Erythroblast (primary cell): Measurements from ENCODE around the gene TSPAN2.

Experiments used
- GATA1 ChIP-seq: IDR thresholded peaks from 2 replicates; pipeline ENCODE4 v1.6.1; 2011; ENCODE audit warnings: low read depth, mild to moderate bottlenecking, control low read depth, low read length, moderate library complexity
- POLR2A ChIP-seq: IDR thresholded peaks from 2 replicates; pipeline ENCODE4 v1.6.1; 2011; ENCODE audit warnings: mild to moderate bottlenecking, low read length

DNA sequence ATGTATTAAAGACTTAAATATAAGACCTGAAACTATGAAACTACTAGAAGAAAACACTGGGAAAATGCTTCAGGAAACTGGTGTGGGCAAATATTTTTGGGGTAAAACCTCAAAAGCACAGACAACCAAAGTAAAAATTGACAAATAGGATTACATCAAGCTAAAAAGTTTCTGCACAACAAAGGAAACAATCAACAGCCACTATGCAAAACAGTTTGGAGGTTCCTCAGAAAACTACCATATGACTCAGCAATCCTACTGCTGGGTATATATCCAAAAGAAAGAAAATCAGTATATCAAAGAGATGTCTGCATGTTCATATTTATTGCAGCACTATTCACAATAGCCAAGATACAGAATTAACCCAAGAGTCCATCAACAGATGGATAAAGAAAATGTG lies 42.6 kb downstream of the TSPAN2 start:
- TF ChIP-seq POLR2A (no peak), GATA1 (no peak)
